ENCODE results near the gene TRIM45.

DNA sequence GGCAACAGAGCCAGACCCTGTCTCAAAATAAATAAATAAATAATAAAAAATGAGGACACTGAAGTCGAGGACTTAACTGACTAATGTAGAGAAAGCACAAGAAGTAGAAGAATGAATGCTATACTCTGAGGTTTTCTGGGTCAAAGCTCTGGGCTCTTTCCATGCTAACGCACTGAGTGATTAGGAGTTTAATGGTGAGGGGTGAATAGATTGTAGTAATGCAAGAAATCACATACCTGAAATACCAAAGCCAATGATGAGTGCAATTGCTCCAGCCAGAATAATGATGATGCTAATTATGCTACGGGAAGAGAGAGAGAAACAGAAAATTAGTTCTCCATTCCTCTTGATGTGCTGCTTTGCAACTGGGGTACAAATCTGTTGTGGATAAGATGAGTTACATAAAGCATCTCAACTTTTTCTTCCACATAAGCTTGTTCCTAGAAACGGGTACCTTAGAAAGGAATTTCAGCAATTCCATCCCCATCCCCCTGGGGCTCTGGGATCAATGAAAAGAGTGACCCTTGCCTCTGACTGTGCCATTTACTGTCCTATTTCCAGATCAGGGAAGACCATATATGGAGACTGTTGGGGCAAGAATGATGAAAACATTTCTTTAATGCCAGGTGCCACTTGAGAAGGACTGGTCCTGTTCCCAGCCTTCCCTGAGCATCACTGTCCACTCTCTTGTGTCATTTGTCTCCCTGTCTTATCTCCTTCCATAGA lies 48.5 kb upstream of the TRIM45 start:
- TF ChIP-seq, protein P1, sequence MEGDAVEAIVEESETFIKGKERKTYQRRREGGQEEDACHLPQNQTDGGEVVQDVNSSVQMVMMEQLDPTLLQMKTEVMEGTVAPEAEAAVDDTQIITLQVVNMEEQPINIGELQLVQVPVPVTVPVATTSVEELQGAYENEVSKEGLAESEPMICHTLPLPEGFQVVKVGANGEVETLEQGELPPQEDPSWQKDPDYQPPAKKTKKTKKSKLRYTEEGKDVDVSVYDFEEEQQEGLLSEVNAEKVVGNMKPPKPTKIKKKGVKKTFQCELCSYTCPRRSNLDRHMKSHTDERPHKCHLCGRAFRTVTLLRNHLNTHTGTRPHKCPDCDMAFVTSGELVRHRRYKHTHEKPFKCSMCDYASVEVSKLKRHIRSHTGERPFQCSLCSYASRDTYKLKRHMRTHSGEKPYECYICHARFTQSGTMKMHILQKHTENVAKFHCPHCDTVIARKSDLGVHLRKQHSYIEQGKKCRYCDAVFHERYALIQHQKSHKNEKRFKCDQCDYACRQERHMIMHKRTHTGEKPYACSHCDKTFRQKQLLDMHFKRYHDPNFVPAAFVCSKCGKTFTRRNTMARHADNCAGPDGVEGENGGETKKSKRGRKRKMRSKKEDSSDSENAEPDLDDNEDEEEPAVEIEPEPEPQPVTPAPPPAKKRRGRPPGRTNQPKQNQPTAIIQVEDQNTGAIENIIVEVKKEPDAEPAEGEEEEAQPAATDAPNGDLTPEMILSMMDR (IDR thresholded peaks at IDR 0.05; ENCODE audit: poor library complexity): no peak
- TF ChIP-seq EZH2 (IDR thresholded peaks at IDR 0.05; ENCODE audit: borderline replicate concordance): no peak
